Activated naive CD8-positive, alpha-beta T cell treated with anti-CD3 and anti-CD28 coated beads for 36 hours (primary cell): Measurements from ENCODE around the gene SCRN3. TPM values are rescaled to one million over a fixed set of nuclear protein-coding genes. Genes with fewer than 3 reads are reported as not detected.
A peak's percentile ranks its signal among the peaks of the same experiment; 100 is the strongest.
"Not testable (repeated sequence)": the region's sequence is repeated elsewhere in the genome, so short reads cannot be mapped to it uniquely, and the experiment has no call there.

Source experiments
- DNase-seq: peaks from one replicate; pipeline ENCODE4 v3.0.0; 2021
- H3K27ac Mint-ChIP-seq: one replicate; pipeline ENCODE4 v1.8.0; 2022; ENCODE audit warnings: mild to moderate bottlenecking, moderate library complexity, mixed read lengths
- H3K27me3 Mint-ChIP-seq: one replicate; pipeline ENCODE4 v1.8.0; 2022; ENCODE audit warnings: mild to moderate bottlenecking, mixed read lengths
- H3K36me3 Mint-ChIP-seq: one replicate; pipeline ENCODE4 v1.8.0; 2021; ENCODE audit warnings: mild to moderate bottlenecking, mixed read lengths
- H3K4me1 Mint-ChIP-seq: one replicate; pipeline ENCODE4 v1.8.0; 2021; ENCODE audit warnings: mixed read lengths
- H3K4me3 Mint-ChIP-seq: one replicate; pipeline ENCODE4 v1.8.0; 2022; ENCODE audit warnings: mild to moderate bottlenecking, moderate library complexity, mixed read lengths
- H3K9me3 Mint-ChIP-seq: one replicate; pipeline ENCODE4 v1.8.0; 2022; ENCODE audit warnings: mixed read lengths
- total RNA-seq, 2 experiments: library from RNA; stranded (reverse); gene quantifications; one replicate each; pipeline ENCODE4 v1.2.3, GENCODE V29; 2021

Gene SCRN3
- 10 to 100 TPM; 12.9 to 15.9 TPM for total RNA-seq

- Mint-ChIP-seq H3K4me3 (peak within 1 kb of the TSS; percentile 97), H3K27me3 (no peaks in the 10 kb centered on the region), H3K9me3 (no peaks in the 10 kb centered on the region), H3K27ac (peak within 1 kb of the TSS; percentile 97), H3K4me1 (peaks cover 31% of the 10 kb centered on the region), H3K36me3 (peaks cover 13% of the 10 kb centered on the region)
- DNase-seq = peak; percentile 77
These were observed at the start of gene SCRN3 for GRCh38 chr2:174395284-174395968. Gene SCRN3, plus strand, starts transcription at chr2:174395730. Its CDS starts 2,554 bp downstream, at chr2:174398284.

- no peak for DNase-seq
- no peak overlapping the region for H3K27ac Mint-ChIP-seq
- H3K36me3 Mint-ChIP-seq = peaks cover 14% of the 10 kb centered on the region
- no peaks in the 10 kb centered on the region for H3K9me3 Mint-ChIP-seq
- H3K27me3 Mint-ChIP-seq = peaks cover 6% of the 10 kb centered on the region
- H3K4me3 Mint-ChIP-seq = no peak overlapping the region
- H3K4me1 Mint-ChIP-seq = no peaks in the 10 kb centered on the region
These were observed 45.5 kb upstream of the SCRN3 start for GRCh38 chr2:174350018-174350417.

- no peaks in the 10 kb centered on the region for H3K9me3 Mint-ChIP-seq
These were observed 44.8 kb upstream of the SCRN3 start for GRCh38 chr2:174350593-174351181.

GRCh38 chr2:174353004-174353403 is 42.5 kb upstream of the SCRN3 start:
- Mint-ChIP-seq H3K9me3 (no peaks in the 10 kb centered on the region), H3K36me3 (peaks cover 12% of the 10 kb centered on the region), H3K4me1 (no peaks in the 10 kb centered on the region), H3K4me3 (no peak overlapping the region), H3K27ac (no peak overlapping the region), H3K27me3 (no peaks in the 10 kb centered on the region)
- no peak for DNase-seq

More at GRCh38 chr2:174350593-174351181, 44.8 kb upstream of the SCRN3 start:
- peaks cover 1% of the 10 kb centered on the region for H3K27me3 Mint-ChIP-seq
- H3K4me3 Mint-ChIP-seq = no peak overlapping the region
- no peaks in the 10 kb centered on the region for H3K4me1 Mint-ChIP-seq
- H3K36me3 Mint-ChIP-seq = peaks cover 14% of the 10 kb centered on the region
- DNase-seq = no peak
- no peak overlapping the region for H3K27ac Mint-ChIP-seq

- Mint-ChIP-seq H3K9me3 (peaks cover 4% of the 10 kb centered on the region), H3K27ac (no peak overlapping the region), H3K4me1 (no peaks in the 10 kb centered on the region), H3K4me3 (no peak overlapping the region), H3K27me3 (no peaks in the 10 kb centered on the region), H3K36me3 (peaks cover 22% of the 10 kb centered on the region)
- no peak for DNase-seq
These were observed 39.2 kb upstream of the SCRN3 start for GRCh38 chr2:174356347-174356746.

- H3K27me3 Mint-ChIP-seq, DNase-seq, H3K4me3 Mint-ChIP-seq, H3K4me1 Mint-ChIP-seq, H3K27ac Mint-ChIP-seq: not testable (repeated sequence)
- Mint-ChIP-seq H3K9me3 (peaks cover 12% of the 10 kb centered on the region), H3K36me3 (peaks cover 42% of the 10 kb centered on the region)
These were observed 35.9 kb upstream of the SCRN3 start for GRCh38 chr2:174359663-174360062.

- H3K4me1 Mint-ChIP-seq = no peaks in the 10 kb centered on the region
These were observed 32.6 kb upstream of the SCRN3 start for GRCh38 chr2:174362949-174363348.

GRCh38 chr2:174363492-174364225 is 31.9 kb upstream of the SCRN3 start:
- Mint-ChIP-seq H3K9me3 (peaks cover 19% of the 10 kb centered on the region), H3K36me3 (peaks cover 77% of the 10 kb centered on the region)
- not testable (repeated sequence) for H3K27me3 Mint-ChIP-seq, H3K27ac Mint-ChIP-seq, DNase-seq, H3K4me1 Mint-ChIP-seq, H3K4me3 Mint-ChIP-seq

More at GRCh38 chr2:174362949-174363348, 32.6 kb upstream of the SCRN3 start:
- Mint-ChIP-seq H3K27ac (no peak overlapping the region), H3K9me3 (peaks cover 19% of the 10 kb centered on the region), H3K4me3 (no peak overlapping the region), H3K27me3 (no peaks in the 10 kb centered on the region), H3K36me3 (peaks cover 70% of the 10 kb centered on the region)
- no peak for DNase-seq

GRCh38 chr2:174364628-174365027 is 30.9 kb upstream of the SCRN3 start:
- no peak overlapping the region for H3K27ac Mint-ChIP-seq
- no peak overlapping the region for H3K4me3 Mint-ChIP-seq
- DNase-seq = no peak
- peaks cover 18% of the 10 kb centered on the region for H3K9me3 Mint-ChIP-seq
- no peaks in the 10 kb centered on the region for H3K4me1 Mint-ChIP-seq
- H3K36me3 Mint-ChIP-seq = peaks cover 79% of the 10 kb centered on the region
- H3K27me3 Mint-ChIP-seq = no peaks in the 10 kb centered on the region

GRCh38 chr2:174365571-174365970 is 30.0 kb upstream of the SCRN3 start:
- peaks cover 15% of the 10 kb centered on the region for H3K9me3 Mint-ChIP-seq
- no peaks in the 10 kb centered on the region for H3K27me3 Mint-ChIP-seq
- no peak for DNase-seq
- H3K4me3 Mint-ChIP-seq = no peak overlapping the region
- no peak overlapping the region for H3K27ac Mint-ChIP-seq
- H3K4me1 Mint-ChIP-seq = no peaks in the 10 kb centered on the region
- peaks cover 76% of the 10 kb centered on the region for H3K36me3 Mint-ChIP-seq

GRCh38 chr2:174368691-174369090 is 26.8 kb upstream of the SCRN3 start:
- Mint-ChIP-seq H3K27ac (no peak overlapping the region), H3K4me3 (no peak overlapping the region), H3K4me1 (no peaks in the 10 kb centered on the region), H3K9me3 (peaks cover 13% of the 10 kb centered on the region), H3K27me3 (no peaks in the 10 kb centered on the region), H3K36me3 (peaks cover 60% of the 10 kb centered on the region)
- DNase-seq = no peak

- Mint-ChIP-seq H3K27ac (no peak overlapping the region), H3K4me3 (no peak overlapping the region), H3K27me3 (no peaks in the 10 kb centered on the region), H3K36me3 (peaks cover 20% of the 10 kb centered on the region), H3K9me3 (no peaks in the 10 kb centered on the region), H3K4me1 (no peaks in the 10 kb centered on the region)
- no peak for DNase-seq
These were observed 18.6 kb upstream of the SCRN3 start for GRCh38 chr2:174376967-174377366.

GRCh38 chr2:174383796-174384195 is 11.7 kb upstream of the SCRN3 start:
- Mint-ChIP-seq H3K9me3 (no peaks in the 10 kb centered on the region), H3K36me3 (peaks cover 19% of the 10 kb centered on the region), H3K4me3 (no peak overlapping the region)

GRCh38 chr2:174385201-174385600 is 10.3 kb upstream of the SCRN3 start:
- DNase-seq = no peak
- Mint-ChIP-seq H3K27ac (no peak overlapping the region), H3K9me3 (no peaks in the 10 kb centered on the region), H3K4me3 (no peak overlapping the region), H3K4me1 (peaks cover 19% of the 10 kb centered on the region), H3K27me3 (no peaks in the 10 kb centered on the region), H3K36me3 (peaks cover 22% of the 10 kb centered on the region)

More at GRCh38 chr2:174383796-174384195, 11.7 kb upstream of the SCRN3 start:
- Mint-ChIP-seq H3K4me1 (peaks cover 13% of the 10 kb centered on the region), H3K27ac (no peak overlapping the region), H3K27me3 (no peaks in the 10 kb centered on the region)
- DNase-seq = no peak

GRCh38 chr2:174388706-174389105 is 6.8 kb upstream of the SCRN3 start:
- peaks cover 20% of the 10 kb centered on the region for H3K36me3 Mint-ChIP-seq
- H3K27me3 Mint-ChIP-seq, H3K4me3 Mint-ChIP-seq: not testable (repeated sequence)

More at GRCh38 chr2:174388706-174389105, 6.8 kb upstream of the SCRN3 start:
- H3K9me3 Mint-ChIP-seq, H3K27ac Mint-ChIP-seq, DNase-seq: not testable (repeated sequence)
- H3K4me1 Mint-ChIP-seq = peaks cover 33% of the 10 kb centered on the region
